GM12872 (cell line): Measurements from ENCODE around the gene PIGZ.

Source experiments
- CTCF ChIP-seq: IDR thresholded peaks from 3 replicates; pipeline ENCODE4 v1.5.1; 2011; ENCODE audit warnings: low read depth, mild to moderate bottlenecking, low read length, moderate library complexity; ENCODE audit not compliant: insufficient read depth

Gene PIGZ

GRCh38 chr3:196931828-196932587 lies 36.6 kb downstream of the PIGZ start:
- TF ChIP-seq CTCF: no peak

- no peak for TF ChIP-seq CTCF
Measured at GRCh38 chr3:196931157-196931556, 37.5 kb downstream of the PIGZ start.

GRCh38 chr3:196927571-196928453 lies 40.8 kb downstream of the PIGZ start:
- no peak for TF ChIP-seq CTCF

GRCh38 chr3:196920733-196921132 lies 47.9 kb downstream of the PIGZ start:
- no peak for TF ChIP-seq CTCF

- TF ChIP-seq CTCF: no peak
Measured at GRCh38 chr3:196918968-196919367, 49.7 kb downstream of the PIGZ start.

- TF ChIP-seq CTCF: no peak
Measured at GRCh38 chr3:196916995-196917394, 51.6 kb downstream of the PIGZ start.

GRCh38 chr3:196916221-196916620 lies 52.4 kb downstream of the PIGZ start:
- TF ChIP-seq CTCF: no peak
